ENCODE results near the gene CFAP57. TPM values are rescaled to one million over a fixed set of nuclear protein-coding genes. Genes with fewer than 3 reads are reported as not detected.

CFAP57 gene
- total RNA-seq, 1 donor from 2014 or later = not detected

DNA sequence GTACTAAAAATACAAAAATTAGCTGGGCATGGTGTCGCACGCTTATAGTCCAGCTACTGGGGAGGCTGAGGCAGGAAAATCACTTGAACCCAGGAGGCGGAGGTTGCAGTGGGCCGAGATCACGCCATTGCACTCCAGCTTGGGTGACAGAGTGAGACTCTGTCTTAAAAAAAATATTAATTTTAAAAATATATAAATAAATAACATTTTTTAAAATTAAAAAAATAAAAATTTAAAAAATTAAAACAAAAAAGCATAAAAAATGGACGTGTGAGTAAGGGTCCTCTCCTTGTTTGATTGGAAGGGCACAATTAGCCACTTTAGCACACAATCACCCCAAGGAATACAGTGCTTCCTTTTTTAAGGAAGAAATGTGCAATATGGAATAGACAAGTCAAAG is 18.7 kb upstream of the CFAP57 start:
- no peak for DNase-seq (ENCODE audit: extremely low spot score in 2 of 2)
- H3K4me3 ChIP-seq = no peak overlapping the region
- intact Hi-C loops (cut with DNase I) = no loop called here
- no peaks in the 10 kb centered on the region for H3K27me3 ChIP-seq
- no peak overlapping the region for H3K27ac ChIP-seq
- H3K4me1 ChIP-seq = peaks cover 4% of the 10 kb centered on the region
- TF ChIP-seq POLR2A (IDR thresholded peaks at IDR 0.05) (no peak), POLR2AphosphoS5 (IDR thresholded peaks at IDR 0.05; ENCODE audit: insufficient read depth in 1 of 2, low read depth in 1 of 2) (no peak)
- TF ChIP-seq, protein P1, sequence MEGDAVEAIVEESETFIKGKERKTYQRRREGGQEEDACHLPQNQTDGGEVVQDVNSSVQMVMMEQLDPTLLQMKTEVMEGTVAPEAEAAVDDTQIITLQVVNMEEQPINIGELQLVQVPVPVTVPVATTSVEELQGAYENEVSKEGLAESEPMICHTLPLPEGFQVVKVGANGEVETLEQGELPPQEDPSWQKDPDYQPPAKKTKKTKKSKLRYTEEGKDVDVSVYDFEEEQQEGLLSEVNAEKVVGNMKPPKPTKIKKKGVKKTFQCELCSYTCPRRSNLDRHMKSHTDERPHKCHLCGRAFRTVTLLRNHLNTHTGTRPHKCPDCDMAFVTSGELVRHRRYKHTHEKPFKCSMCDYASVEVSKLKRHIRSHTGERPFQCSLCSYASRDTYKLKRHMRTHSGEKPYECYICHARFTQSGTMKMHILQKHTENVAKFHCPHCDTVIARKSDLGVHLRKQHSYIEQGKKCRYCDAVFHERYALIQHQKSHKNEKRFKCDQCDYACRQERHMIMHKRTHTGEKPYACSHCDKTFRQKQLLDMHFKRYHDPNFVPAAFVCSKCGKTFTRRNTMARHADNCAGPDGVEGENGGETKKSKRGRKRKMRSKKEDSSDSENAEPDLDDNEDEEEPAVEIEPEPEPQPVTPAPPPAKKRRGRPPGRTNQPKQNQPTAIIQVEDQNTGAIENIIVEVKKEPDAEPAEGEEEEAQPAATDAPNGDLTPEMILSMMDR (IDR thresholded peaks at IDR 0.05) = no peak
- H3K36me3 ChIP-seq = no peaks in the 10 kb centered on the region
- no peaks in the 10 kb centered on the region for H3K9me3 ChIP-seq

DNA sequence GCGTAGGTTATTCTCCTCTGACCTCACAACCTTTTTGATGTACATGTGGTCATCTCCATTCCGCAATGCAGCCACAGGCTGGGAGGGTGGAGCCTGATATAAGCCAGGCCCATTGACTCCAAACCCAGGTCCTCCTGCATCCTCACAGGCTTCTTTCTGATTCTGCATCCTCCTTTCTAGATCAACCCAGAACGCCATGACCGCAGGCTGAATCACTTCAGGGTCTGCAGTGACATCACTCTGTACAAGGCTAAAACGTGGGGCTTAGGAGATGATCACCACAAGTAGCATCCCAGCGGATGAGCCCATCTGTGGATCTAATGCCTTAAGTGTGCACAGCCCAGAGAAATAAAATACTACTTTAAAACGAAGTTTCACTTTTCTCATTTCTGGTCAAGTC is 16.1 kb upstream of the CFAP57 start:
- no peak for DNase-seq (ENCODE audit: extremely low spot score in 2 of 2)
- TF ChIP-seq POLR2A (IDR thresholded peaks at IDR 0.05) = no peak
- TF ChIP-seq POLR2AphosphoS5 (IDR thresholded peaks at IDR 0.05; ENCODE audit: insufficient read depth in 1 of 2, low read depth in 1 of 2) = no peak
- TF ChIP-seq, protein P1 (IDR thresholded peaks at IDR 0.05) = no peak
- H3K9me3 ChIP-seq = no peaks in the 10 kb centered on the region
- no peaks in the 10 kb centered on the region for H3K36me3 ChIP-seq
- no peaks in the 10 kb centered on the region for H3K4me1 ChIP-seq
- intact Hi-C loops (cut with DNase I) = no loop called here
- no peak overlapping the region for H3K27ac ChIP-seq
- no peaks in the 10 kb centered on the region for H3K27me3 ChIP-seq
- H3K4me3 ChIP-seq = no peak overlapping the region

DNA sequence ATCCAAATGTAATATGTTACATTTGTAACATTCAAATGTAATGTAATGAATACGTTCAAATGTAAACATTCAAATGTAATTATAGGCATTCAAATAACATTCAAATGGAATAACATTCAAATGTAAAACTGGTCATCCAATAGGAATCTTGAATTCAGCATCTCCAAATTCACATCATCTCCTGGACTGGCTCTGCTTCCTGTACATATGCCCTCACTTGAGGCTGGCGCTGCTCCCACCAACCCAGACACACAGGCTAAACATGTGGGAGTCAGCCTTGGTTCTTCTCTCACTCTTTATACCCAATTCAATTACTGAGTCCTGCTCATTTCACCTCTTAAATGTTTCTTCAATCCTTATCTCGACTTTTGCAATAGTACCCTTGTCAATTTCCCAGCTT is 7.0 kb upstream of the CFAP57 start:
- no peak overlapping the region for H3K4me3 ChIP-seq
- peaks cover 0 to 58% of the 10 kb centered on the region in 2 donors for H3K36me3 ChIP-seq
- H3K9me3 ChIP-seq = no peaks in the 10 kb centered on the region
- no peak for DNase-seq (ENCODE audit: extremely low spot score in 2 of 2)
- intact Hi-C loops (cut with DNase I) = no loop called here
- H3K4me1 ChIP-seq = peaks cover under 1% of the 10 kb centered on the region
- no peak overlapping the region for H3K27ac ChIP-seq
- TF ChIP-seq POLR2A (IDR thresholded peaks at IDR 0.05) = no peak
- TF ChIP-seq, protein P1 (IDR thresholded peaks at IDR 0.05) = no peak
- TF ChIP-seq POLR2AphosphoS5 (IDR thresholded peaks at IDR 0.05; ENCODE audit: insufficient read depth in 1 of 2, low read depth in 1 of 2) = no peak
- H3K27me3 ChIP-seq = no peaks in the 10 kb centered on the region

DNA sequence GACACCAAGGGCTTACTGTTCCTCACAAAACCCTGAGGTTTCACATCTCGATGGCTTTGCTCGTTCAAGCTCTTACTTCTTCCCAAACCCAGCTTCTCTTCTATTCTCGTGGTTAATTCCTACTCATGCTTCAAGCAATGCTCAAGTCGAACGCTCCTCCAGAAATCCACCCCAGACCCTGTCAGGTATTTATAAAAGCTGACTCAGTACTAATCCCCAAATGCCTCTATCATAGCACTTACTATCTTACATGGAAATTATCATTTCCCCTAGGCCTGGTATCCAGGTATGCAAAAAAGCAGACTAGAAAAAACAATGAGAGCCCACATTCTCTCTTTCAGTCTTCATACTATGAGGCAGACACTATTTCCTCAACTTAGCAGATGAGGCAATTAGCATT is 6.4 kb upstream of the CFAP57 start:
- no peaks in the 10 kb centered on the region for H3K9me3 ChIP-seq
- no peaks in the 10 kb centered on the region for H3K27me3 ChIP-seq
- intact Hi-C loops (cut with DNase I) = no loop called here
- peaks cover 0 to 58% of the 10 kb centered on the region in 2 donors for H3K36me3 ChIP-seq
- TF ChIP-seq, protein P1 (IDR thresholded peaks at IDR 0.05) = no peak
- TF ChIP-seq POLR2AphosphoS5 (IDR thresholded peaks at IDR 0.05; ENCODE audit: insufficient read depth in 1 of 2, low read depth in 1 of 2) (no peak), POLR2A (IDR thresholded peaks at IDR 0.05) (no peak)
- no peak overlapping the region for H3K27ac ChIP-seq
- H3K4me1 ChIP-seq = peaks cover 7% of the 10 kb centered on the region
- DNase-seq (ENCODE audit: extremely low spot score in 2 of 2) = no peak
- no peak overlapping the region for H3K4me3 ChIP-seq

DNA sequence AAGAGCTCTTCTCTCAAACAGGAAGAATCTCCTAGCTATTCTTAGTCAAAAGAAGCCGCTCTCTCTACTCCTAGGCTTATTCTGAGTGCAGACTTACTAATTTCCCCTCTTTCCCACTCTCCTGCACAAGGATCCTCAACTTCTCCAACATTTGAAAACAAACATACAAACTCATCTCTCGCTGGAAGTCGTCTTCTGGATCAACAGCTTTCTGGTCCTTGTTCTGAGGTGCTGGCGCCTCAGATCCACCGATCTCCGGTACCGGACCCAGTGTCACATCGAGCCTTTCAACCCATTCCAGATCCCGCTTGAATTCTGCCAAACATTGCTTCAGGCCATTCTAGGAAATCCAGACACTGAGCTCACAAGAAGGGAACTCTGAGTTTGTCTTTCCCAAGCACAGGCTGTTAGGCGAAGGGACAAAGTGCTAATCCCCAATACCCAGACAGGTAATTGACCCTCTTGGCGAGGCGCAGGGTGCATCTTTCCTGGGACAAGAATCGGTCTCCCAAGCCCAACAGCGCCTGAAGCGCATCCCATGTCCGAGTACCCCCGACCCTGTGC is 736 bp upstream of the CFAP57 start:
- peaks cover 23% of the 10 kb centered on the region for H3K4me1 ChIP-seq
- DNase-seq (ENCODE audit: extremely low spot score in 2 of 2) = no peak
- intact Hi-C loops (cut with DNase I) = no loop called here
- H3K9me3 ChIP-seq = no peaks in the 10 kb centered on the region
- H3K27me3 ChIP-seq = no peaks in the 10 kb centered on the region
- no peak overlapping the region for H3K27ac ChIP-seq
- H3K4me3 ChIP-seq = peak overlapping the region; percentile 95 to 96
- TF ChIP-seq, protein P1 (IDR thresholded peaks at IDR 0.05) = no peak
- TF ChIP-seq POLR2AphosphoS5 (IDR thresholded peaks at IDR 0.05; ENCODE audit: insufficient read depth in 1 of 2, low read depth in 1 of 2) (no peak), POLR2A (IDR thresholded peaks at IDR 0.05) (no peak)
- peaks cover 0 to 33% of the 10 kb centered on the region in 2 donors for H3K36me3 ChIP-seq

Data from vagina (tissue), 2 donors.